ENCODE measurements around the gene CCDC88C.
"Not testable (repeated sequence)": the region's sequence is repeated elsewhere in the genome, so short reads cannot be mapped to it uniquely, and the experiment has no call there.

CCDC88C gene

DNA sequence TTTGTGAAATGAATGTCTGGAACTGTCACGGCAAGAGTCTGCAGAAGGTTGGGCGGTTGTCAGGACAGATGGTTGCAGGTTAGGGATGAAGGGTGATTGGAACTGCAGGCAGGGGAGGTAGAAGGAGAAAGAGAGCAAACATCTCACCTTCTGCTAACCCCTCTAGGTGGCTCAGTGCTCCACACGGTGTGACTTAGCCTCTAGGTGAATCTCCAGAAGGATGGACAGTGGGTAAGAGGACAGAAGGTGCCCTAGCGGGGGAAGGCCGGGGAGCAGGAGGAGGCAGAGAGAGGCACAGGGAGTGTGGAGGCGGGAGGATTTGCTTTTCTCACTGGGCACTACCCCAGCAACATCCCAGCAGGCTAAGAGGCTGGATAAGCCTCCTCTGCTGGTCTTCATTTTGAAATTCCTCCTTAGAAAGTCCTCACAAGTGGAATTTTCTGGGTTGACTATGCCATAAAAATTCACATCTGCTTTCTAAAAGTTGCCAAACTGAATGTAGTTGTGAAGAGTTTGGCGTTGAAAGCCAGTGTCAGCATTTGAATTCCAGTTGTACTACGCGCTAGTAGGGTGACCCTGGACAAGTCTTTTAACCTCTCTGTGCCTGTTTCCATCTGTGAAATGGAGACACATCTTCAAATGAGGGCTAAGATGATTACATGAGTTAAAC lies 162.5 kb downstream of the CCDC88C start:
- DNase-seq (ENCODE audit: low read depth in 1 of 2, low spot score in 1 of 2): no peak

DNA sequence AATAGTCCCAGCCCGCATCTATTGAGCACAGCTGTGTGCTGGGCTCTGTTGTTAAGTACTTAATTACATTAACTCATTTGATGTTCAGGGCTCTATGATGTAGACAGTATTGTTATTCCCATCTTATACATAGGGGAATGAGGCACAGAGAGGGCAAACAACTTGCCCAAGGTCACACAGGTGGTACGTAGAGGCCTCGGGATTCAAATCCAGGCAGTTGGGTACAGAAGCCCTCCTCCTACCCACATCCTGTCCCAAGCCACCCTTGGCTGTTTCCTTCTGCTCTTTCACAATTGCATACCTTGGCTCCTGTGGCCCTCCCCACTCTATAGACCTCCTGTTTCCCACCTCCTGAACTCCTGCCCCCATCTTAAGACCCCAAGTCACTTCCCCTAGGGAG lies 163.2 kb downstream of the CCDC88C start:
- DNase-seq (ENCODE audit: low read depth in 1 of 2, low spot score in 1 of 2): no peak

DNA sequence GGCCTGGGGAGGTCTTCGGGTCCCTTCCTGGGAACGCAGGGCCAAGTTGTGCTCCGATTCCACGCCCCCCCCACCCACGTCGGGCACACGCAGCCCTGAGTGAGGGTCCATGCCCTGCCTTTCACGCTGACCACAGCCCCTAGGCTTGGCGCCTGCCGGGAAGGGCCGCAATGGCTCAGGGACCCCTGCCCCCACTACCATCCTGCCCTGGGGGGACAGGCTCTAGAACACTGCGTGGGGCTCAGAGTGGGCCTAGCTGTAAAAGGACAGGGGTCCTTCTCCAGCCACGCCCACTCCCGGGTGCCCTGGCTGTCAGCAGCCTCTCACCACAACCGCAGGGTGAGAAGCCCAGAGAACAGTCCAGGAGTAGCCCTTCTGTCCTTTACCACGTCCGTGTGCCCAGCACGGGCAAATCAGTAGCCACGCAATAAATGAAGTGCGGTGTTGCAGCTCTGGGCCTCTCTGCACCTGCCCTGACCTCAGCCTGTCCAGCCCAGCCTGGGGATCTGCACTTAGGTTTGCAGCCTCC lies 163.8 kb downstream of the CCDC88C start:
- no peak for DNase-seq (ENCODE audit: low read depth in 1 of 2, low spot score in 1 of 2)

DNA sequence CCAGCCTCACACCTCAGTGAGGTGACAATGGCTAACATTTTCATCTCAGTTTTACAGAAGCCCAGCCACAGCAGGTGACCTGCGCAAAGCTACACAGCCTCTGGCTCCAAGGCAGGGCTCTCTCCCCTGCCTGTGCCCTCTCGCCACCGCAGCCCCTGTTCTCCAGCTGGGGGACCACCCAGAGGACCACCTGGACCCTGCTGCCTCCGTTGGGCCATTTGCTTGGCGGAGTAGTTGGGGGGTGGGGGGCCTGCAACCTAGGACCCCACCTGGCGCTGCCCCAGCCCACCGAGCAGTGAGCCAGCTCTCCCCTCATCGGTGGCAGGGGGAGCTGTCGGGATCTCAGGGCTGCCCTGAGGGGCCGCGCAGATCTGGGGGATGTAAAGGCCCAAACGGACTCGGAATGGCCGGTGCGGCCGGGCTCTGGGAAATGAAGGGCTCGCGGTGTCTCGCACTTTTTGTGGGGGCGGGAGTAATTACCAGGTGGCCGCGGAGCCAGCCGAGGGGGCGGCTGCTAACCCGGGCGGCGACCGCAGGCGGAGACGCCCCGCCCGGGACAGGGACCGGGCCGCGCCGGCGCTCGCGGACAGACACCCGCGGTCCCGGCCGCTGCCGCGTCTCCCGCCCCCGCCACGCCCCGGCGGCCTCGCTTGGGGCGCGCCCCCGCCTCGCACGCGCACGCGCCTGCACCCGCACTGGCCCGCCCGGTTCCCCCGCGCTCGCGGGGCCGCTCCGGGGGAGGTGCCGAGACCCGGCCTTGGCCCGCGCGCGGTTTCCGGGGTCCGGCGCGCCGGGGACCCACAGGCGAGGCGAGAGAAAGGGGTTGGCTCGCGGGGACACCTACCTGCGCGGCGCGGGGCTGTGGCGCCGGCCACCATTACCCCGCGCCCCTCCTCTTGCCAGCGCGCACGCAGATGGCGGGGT lies 164.5 kb downstream of the CCDC88C start:
- no peak for DNase-seq (ENCODE audit: low read depth in 1 of 2, low spot score in 1 of 2)

DNA sequence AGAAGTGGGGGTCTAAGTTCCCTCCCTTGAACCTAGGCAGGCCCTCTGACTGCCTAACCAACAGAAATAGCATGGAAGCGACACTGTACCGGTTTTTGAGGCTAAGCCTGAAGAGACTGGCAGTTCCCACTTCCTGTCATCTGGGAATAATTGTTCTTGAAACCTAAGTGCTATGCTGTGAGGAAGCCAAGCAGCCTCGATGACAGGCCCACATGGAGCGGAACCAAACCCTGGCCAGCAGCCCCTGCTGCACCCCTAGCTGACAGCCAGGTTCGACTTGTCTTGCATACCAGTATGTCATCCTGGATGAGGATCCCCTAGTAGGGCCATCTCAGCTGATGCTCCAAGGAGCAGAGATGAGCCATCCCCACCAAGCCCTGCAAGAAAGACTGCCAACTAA lies 166.7 kb downstream of the CCDC88C start:
- no peak for DNase-seq (ENCODE audit: low read depth in 1 of 2, low spot score in 1 of 2)

DNA sequence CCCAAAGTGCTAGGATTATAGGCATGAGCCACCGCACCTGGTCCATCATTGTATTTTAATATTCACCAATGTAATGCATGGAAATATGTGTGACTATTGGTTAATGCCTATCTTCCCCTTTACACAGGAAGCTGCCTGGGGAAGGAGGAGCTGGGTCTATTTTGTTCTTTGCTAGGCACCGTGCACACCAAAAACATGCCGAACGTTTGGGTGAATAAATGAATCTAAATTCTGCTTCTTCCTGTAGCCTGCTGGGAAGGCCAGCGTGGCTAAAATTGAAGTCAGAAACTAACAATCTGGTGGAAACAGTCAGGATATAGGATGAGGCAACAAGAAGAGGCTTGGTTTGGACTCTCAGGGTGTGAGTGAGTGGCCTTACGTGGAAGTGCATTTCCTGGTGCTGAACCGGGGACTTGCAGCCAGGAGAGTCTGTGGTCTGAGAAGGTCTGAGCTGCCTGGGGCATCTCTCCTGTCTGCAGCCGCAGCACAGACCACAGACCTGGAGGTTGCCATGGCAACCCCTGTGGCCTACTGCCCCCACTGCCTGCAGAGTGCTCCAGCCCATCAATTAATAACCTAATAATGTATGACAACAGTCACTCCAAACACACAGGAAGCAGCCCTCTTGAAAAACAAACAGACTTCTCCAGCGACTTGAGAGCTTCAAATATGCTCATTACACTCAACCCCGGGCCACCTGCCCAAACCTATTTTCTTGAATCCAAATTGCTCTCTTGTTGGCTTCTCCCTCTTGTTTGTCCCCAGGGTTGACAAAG lies 167.6 kb downstream of the CCDC88C start:
- no peak for DNase-seq (ENCODE audit: low read depth in 1 of 2, low spot score in 1 of 2)

DNA sequence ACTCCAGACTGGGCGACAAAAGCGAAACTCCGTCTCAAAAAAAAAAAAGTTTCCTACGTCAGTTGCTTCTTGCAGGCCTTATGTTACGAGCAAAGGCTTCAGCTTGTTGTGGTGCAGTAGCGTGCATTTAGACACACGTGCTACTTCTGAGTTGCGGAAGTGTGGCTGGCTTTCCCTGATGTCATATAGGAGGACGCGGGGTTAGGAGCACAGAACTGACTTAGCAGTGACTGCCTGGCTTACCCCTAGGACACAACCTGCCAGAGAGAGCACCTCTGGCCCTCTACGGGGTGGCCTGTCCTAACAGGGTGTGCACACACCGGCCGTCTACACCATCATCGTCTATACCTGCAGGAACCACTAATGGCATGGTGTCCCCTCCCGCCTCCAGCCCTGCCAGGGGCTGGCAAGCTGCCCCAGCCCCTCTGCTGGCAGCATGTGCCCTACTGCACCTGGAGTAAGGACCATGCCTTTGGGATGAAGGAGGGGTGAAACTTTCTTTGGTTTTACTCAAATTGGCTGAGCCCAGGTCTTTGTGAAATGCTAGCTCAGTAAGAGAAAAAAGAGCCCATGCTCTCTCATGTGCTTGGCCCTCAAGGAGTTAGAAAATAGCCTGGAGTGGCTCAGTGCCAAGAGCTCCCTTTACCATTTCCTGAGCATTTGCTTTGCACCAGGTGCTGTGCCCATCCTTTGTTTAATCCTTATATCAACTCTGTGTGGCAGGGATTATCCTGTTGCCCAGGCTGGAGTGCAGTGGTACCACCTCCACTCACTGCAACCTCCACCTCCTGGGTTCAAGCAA lies 171.4 kb downstream of the CCDC88C start:
- peak; percentile 37 to 79 for DNase-seq (ENCODE audit: low read depth in 1 of 2, low spot score in 1 of 2)

DNA sequence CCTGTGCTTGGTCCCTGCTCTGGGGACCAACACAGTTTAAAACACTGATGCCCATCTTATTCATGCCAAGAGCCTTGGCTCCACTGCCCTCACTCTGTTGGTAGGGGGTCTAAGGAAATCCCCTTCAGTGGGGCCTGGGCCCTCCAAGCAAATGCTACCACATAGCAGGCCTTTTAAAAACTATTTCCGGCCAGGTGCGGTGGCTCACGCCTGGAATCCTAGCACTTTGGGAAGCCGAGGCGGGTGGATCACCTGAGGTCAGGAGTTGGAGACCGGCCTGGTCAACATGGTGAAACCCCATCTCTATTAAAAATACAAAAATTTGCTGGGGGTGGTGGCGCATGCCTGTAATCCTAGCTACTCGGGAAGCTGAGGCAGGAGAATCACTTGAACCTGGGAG lies 172.0 kb downstream of the CCDC88C start:
- DNase-seq (ENCODE audit: low read depth in 1 of 2, low spot score in 1 of 2): not testable (repeated sequence)

DNA sequence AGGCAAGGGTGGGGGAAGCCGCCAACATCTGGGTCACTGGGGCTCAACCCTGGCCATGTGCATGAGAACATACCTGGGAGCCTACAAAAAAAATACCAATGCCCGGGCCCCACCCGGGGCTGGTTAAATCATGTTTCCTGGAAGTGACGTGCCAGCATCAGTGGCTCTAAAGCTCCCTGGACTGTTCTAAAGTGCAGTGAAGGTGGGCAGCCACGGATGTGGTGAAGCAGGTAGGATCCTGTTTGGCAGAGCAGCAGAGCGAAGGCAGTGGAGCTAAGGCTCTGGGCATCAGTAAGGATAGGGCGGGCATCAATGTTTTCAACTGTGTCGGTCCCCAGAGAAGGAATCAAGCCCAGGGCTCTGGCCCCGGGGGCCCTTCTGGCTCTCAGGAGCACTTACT lies 172.6 kb downstream of the CCDC88C start:
- peak in 1 of 2 donors; percentile 63 for DNase-seq (ENCODE audit: low read depth in 1 of 2, low spot score in 1 of 2)

DNA sequence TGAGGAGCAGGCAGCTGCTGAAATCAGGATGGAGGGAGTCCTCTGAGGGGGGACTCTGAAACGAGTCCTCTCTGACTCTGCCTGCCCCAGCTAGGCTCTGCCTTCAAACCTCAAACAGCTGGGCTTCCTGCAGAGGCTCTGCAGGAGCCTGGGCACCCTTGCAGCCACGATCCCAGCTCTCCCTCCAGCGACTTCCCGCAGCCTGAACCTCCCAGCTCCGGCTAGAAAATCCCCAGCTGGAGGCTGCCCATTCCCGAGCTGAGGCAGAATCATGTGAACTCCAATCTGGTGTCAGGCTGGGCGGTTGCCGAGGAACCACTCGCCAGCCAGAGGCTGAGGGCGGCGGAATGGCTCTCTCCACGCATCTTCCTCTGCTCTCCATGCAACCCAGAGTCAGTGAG lies 173.1 kb downstream of the CCDC88C start, which contains the start of gene GPR68:
GPR68 (minus strand) TSS at position 204 of the 401 bp plus-strand sequence. CDS start 9,654 bp downstream, outside the sequence.
- no peak for DNase-seq (ENCODE audit: low read depth in 1 of 2, low spot score in 1 of 2)

DNA sequence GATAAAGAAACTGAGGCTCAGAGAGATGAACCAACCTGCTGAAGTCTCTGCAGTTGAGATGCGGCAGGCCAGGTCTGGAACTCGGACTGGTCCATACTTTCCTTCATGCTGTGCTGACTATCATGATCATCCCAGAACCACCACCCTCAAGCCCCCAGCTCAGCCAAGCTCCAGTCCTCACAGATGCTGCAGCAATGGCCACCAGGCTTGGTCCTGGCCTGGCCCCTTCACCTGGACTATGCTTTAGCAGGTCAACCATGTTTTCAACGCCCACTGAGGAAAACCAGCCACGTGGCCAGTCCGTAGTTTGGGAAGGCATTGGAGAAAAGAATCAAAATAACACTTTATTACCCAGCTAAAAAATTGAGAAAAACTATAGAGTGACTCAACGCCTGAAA lies 174.5 kb downstream of the CCDC88C start:
- no peak for DNase-seq (ENCODE audit: low read depth in 1 of 2, low spot score in 1 of 2)

DNA sequence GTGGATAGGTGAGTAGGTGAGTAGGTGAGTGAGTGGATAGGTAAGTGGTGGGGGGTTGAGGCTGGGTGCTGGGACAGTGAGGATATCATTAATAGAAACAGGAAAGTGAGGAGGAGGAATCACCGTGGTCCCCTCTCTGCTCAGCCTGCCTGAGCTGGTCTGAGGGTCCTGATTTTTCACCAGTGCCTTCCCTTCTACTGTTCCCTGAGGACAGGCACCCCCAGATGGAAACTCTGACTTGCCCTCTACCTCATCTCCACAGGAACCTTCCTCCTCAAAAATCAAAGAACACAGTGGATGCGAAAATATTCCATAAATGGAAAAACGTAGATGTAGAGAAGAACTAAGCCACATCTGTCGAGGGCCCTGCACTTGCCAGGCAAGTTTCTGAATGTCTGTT lies 175.0 kb downstream of the CCDC88C start:
- no peak for DNase-seq (ENCODE audit: low read depth in 1 of 2, low spot score in 1 of 2)

DNA sequence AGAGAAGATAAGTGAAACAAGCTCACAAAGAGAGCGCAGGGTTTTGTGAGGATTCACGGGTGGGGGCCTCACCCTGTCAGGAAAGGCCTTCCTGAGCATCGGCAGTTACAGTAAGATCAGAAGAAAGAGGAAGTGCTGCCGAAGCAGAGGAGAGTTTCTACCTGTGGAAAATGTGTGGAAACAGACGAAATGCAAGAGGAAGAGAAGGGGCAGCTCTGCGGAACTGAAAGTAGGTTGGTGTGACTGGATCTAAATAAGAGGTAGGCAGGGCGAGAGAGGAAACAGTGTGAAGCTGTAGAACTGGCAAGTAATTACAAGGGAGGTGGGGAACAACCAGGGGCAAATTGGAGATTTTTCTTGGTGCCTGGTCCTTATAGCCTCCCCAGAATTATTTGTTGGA lies 175.8 kb downstream of the CCDC88C start:
- DNase-seq (ENCODE audit: low read depth in 1 of 2, low spot score in 1 of 2): peak in 1 of 2 donors; percentile 36

DNA sequence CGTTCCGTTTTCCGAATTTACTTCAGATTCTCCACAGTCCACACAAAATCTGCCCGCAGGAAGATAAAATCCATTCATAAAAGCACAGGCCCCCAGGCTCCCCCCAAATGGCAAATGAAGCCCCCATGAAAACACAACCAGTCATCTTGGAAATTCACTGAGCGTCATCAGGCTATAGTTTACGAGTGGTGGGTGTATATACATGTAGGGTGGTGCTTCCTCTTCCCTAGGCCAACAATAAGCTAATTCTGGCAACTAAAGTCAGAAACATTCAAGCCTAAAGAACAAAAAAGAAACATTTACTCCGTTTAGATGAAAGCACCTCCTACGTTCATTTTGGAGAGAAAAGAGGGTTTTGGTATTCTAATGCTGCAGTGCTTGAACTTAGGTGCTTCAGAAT lies 179.0 kb downstream of the CCDC88C start:
- DNase-seq (ENCODE audit: low read depth in 1 of 2, low spot score in 1 of 2): no peak

DNA sequence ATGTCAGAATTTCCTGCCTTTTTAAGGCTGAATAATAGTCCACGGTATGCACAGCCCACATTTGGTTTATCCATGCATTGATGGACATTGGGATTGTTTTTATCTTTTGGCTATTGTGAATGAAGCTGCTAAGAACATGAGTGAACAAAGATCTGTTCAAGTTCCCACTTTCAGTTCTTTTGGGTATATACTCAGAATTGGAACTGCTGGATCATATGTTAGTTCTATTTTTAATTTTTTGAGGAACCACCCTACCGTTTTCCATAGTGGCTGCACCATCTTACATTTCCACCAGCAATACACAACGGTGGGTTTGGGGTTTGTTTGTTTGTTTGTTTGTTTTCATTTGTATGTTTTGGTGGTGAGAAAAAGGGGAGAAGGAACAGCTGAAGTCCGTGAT lies 179.5 kb downstream of the CCDC88C start:
- DNase-seq (ENCODE audit: low read depth in 1 of 2, low spot score in 1 of 2): no peak

DNA sequence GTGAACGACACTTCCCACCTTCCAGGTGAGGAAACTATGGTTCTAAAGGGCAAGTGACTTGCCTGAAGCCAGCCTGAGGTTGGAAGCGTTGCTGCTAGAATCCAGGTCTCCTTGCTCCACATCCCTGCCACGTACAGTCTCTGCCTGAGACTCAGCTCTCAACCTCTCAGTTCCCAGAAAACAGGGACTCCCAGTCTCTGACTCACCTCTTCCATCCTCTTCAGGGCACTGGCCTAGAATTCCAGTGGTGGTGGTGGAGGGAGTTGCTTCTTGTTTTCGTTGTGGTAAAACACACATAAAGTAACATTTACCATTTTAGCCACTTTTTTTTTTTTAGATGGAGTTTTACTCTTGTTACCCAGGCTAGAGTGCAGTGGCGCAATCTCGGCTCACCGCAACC lies 180.4 kb downstream of the CCDC88C start:
- DNase-seq (ENCODE audit: low read depth in 1 of 2, low spot score in 1 of 2): no peak

DNA sequence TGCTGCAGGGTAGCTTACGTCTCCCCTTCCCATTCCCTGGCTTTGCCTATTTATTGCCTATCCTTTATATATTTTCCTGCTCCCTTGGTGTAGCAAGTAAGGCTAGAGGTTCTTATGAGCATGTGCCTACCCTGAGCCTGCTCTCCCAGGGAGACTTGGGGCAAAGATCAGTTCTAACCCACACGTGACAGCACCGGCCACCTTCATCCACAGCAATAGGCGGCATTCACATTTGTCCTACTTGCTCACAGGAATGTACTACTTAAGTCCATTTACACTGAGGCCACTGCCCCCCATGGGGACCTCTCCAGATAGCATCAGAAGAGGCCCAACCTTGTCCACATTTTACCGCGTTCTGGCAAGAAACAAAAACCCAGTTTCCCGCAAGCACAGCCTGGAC lies 181.8 kb downstream of the CCDC88C start:
- DNase-seq (ENCODE audit: low read depth in 1 of 2, low spot score in 1 of 2): no peak

DNA sequence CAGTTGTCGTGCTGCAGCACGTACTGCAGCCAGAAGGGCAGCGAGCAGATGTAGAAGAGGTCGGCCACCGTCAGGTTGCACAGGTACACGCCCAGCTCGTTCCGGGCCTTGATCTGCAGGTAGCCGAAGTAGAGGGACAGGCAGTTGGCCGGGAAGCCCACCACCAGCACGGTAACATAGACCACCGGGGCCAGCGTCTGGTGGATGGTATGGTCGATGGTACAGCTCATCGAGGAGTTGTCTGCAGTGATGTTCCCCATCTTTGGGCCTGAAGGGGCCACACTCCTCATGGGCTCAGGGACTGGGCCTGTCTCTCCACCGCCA lies 182.9 kb downstream of the CCDC88C start:
- DNase-seq (ENCODE audit: low read depth in 1 of 2, low spot score in 1 of 2): no peak

DNA sequence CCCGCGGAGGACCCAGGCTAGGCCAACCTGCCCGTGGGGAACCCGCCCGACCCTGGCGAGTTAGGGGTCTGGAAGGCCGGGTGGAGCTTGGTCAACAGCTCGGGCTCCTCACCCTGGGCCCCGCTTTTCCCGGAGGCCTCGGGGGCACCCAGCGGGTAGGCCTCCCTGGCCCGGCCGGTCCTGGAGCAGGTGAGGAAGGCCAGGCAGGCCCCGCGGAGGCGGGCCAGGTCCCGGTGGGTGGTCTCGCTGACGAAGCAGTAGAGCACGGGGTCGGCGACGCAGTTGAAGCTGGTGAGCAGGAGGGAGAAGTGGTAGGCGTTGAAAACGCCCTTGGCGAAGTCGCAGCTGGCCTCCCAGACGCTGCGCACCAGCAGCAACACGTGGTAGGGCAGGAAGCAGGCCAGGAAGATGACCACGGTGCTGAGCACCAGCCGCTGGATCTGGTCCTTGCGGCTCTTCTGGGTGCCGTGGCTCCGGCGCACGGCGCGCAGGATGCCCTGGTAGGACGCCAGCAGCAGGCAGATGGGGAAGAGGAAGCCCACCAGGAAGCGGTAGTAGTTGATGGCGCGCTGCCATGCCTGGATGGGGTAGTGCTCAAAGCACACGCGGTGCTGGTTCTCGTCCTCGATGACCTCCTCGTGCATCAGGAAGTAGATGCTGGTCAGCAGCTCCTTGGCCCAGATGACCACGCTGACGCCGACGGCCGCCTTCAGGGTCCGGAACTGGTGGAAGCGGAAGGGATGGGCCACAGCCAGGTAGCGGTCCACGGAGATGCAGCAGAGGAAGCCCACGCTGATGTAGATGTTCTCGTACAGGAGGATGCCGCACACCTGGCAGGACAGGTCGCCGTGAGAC lies 183.5 kb downstream of the CCDC88C start:
- DNase-seq (ENCODE audit: low read depth in 1 of 2, low spot score in 1 of 2): no peak

DNA sequence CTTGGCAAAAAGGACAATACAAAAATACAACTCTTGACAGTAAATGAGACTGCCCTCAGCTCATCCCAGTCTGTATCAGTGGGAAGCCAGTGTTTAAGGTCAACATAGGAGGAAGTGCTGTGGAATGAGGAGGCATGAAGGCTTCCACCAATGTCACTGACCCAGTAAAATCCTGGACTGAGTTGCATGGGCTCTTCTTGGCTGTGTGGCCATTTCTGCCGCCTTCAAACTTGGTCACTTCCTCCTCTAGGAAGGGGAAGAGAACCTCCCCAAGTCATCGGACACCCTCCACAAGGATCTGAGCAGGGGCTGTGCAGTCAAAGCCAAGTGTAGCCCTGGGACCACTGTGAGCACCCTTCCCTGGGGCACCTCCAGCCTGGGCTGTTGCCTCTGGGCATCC lies 185.0 kb downstream of the CCDC88C start:
- no peak for DNase-seq (ENCODE audit: low read depth in 1 of 2, low spot score in 1 of 2)
